Fibroblast of skin of right biceps (primary cell): ENCODE data around the gene TTC3.
"Not testable (repeated sequence)": the region's sequence is repeated elsewhere in the genome, so short reads cannot be mapped to it uniquely, and the experiment has no call there.

ENCODE experiments used
- DNase-seq: peaks from one replicate; pipeline ENCODE4 v3.0.0-alpha.2; 2013

The TTC3 gene

DNA sequence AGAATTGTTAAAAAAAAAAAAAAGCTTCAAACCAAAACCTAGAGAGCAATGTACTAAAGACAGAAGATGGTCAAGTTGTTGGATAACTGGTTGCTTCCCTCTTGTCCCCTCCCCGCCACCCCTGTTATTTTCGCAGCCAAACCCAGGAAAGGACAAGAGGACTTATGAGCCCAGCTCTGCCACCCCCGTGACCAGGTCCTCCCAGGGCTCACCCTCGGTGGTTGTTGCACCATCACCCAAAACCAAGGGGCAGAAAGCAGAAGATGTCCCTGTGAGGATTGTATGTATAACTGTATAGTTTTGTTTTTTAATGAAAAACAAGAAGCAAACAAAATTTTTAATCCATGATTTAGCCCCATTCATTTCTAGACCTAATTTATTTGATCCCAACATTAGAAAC lies 124.7 kb downstream of the TTC3 start:
- no peak for DNase-seq

DNA sequence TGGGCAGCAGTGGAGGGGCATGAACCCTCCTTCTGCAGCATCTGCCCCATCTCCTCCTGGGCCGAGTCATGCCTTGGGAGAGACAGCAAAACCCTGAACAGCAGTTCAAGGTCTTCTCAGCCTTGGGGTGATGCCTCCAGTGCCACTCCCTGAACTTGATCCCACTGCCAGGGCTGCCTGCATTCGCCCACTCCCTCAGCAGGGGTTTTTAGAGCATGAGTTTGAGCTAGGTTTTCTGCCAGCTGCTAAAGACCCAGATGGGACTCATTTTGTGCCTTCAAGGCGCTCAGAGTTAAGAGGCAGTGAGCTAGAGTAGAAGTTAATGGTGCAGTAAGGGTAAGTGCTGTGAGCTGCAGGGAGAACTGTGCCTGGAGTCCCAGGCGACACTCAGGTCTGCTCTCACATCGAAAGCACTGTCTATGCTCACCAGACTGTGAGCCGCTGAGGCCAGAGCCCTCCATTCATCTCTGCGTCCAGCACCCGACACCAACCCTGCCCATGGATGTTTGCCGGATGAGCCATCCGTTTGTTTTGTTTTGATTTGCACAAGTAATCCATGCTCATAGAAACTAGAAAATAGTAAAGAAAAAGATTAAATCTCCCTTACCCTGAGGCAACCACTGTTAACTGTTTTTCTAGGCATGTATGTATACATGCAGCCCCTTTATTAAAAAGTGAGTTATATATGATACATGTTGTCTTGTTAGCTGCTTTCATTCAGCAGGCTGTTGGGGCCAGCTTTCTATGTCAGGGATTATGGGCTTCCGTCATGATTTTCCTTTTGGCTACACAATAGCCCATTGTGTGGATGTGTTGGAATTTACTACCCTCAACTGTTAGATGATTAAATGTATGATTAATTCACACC lies 126.2 kb downstream of the TTC3 start:
- no peak for DNase-seq

DNA sequence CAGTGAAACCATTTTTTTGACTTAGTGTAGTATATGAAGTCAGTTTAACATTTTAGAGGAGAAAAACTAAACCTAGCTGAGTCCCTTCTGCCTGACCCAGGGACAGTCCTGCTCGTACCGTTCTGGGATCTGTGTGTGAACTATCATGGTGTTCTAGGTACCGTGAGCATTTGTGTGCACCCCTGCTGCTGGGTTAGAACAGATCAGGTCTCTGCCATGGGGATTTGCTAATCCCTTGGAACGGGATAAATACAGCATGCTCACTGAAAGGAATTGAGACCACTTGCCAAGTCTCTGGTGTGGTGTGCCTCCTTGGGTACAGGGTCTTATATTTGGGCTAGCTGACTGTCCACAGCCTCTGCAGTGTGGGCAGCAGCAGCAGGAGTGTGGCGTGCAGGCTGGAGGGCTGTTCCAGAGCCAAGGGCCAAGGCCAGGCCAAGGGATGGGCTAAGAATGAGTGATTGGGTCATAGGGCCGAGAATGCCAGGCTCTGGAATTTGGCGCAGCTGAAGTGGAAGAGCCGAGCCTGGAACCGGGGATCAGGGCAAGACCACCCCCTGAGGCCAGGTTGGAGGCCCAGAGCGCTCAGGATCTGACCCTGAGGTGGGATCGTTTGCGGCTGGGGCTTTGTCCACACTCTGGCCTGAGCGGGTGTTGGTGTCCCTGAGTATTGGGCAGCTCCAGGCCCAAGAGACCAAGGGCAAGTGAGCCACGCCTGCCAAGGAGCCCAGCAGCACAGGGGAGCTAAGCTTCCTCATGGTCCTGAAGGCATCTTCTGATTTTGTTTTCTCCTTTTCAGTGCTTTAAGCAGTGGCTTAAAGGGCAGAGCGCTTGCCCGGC lies 127.8 kb downstream of the TTC3 start:
- DNase-seq, result no peak

DNA sequence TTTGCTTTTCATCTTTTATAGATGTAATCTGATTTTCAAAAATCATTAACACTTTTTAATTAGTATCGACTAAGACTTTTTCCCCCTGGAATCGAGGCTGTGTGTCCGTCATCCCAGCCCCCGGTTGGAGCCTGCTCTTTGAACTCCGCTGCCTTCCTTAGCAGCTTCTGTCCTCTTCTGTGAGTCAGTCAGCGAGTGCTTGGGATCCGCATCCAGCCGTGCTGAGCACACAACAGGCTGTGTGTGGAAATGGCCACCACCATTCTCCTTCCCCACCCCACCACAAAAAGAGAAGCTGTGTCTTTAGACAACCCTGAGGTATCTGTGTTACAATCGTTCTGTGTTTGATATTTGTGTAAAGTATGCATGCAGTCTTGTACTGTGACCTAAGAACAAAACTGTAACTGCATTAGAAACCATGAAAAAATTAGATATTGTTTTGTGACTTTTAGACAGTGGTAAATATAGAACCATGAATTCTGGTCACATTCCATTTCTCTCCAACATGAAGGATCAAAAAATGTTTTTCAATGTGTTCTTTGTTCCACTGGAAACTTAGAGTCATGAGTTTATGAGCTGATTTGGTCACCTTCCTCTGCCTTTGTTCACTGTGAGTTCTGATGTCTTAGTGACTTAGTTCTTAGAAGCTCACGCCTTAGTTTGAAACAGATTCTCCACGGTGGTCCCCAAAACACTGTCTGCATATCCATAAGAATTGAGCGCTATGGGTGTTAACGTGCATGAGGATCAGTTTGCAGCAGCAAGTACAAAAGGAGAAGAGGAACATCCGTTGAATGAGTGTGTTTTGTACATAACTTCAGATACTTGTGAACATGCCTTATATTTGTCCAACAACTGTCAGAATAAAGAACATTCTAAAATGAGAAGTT lies 129.4 kb downstream of the TTC3 start:
- DNase-seq, result no peak

DNA sequence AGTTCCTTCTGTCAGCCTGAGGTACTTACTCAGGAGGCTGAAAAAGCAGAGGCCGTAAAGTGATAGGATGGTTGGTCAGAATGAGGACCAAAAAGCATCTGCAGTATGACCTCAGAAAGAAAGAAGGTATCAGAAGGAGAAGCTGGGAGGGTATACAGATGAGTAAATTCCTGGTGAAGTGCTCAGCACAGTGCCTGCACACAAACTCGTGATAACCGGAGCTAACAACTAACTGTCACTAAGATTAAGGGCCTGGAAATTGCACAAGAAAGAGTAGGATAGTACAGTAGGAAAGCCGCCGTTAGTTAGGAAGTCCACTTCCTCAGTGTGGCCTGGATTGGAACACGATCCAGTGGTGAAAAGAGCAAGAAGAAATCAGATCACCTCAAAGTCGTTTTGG lies 131.5 kb downstream of the TTC3 start:
- DNase-seq, result no peak

DNA sequence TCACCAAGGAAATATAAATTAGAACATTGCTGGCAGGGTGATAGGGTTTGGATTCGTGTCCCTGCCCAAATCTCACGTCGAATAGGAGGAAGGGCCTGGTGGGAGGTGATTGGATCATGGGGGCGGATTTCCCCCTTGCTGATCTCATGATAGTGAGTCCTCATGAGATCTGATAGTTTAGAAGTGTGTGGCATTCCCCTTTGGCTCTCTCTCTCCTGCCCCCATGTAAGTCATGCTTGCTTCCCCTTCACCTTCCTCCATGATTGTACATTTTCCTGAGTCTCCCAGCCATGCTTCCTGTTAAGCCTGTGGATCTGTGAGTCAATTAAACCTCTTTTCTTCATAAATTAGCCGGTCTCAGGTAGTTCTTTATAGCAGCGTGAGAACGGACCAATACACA lies 133.4 kb downstream of the TTC3 start:
- DNase-seq, result no peak

DNA sequence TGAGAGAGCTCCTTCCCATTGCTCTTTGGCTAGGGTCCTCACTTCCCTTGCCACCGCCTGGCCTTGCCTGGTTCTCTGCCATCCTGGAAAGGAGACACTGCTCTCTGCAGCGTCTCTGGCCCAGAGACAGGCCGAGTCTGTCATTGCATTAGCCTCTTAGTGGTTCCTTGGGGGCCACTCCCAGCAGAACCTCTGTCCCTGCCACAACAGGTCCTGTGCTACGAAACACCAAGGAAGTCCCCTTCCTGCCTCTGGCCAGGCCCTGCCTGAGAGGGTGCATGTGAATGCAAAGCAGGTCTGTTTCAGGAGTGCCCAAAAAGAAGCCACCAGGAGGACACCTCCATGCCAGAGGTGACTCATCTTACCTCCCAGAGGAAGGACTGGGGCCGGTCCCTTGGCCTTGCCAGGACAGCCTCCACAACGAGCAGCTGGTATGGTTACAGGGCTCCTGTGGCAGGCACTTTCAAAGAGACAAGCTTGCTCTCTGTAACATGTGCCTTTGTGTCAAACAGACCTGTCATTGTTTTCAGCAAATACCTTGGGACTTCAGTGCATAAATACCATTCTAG lies 134.5 kb downstream of the TTC3 start:
- DNase-seq, result peak; percentile 24

DNA sequence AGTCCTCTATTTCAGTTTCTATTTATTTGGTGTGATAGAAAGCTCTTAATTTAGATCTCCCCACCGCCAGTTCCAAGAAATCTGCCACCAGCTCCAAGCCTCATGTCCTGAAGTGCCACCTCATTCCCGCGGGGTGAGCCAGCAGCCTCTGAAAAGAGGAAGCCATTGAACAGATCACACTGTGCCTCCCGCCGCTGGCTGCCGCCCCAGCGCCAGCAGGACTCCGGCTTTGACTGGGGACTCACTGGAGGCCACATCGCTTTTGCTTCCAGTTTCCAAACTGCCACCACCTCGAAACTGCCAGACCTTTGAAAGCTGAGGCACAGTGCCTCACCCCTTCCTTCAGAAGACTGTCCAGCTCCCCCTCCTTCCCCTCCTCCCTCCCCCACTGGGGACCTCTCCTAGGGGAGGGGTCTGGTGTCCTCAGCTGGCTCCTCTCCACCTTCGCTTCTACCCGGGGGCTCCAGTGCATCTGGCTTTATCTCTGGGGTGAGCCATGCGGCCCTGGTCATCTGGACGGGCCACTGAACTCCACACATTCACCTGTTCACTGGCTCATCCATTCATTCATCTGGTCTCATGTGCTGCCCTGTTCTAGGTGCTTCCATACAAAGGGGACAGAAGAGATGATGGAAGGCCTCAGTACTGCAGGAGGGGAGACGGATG lies 135.1 kb downstream of the TTC3 start:
- no peak for DNase-seq

DNA sequence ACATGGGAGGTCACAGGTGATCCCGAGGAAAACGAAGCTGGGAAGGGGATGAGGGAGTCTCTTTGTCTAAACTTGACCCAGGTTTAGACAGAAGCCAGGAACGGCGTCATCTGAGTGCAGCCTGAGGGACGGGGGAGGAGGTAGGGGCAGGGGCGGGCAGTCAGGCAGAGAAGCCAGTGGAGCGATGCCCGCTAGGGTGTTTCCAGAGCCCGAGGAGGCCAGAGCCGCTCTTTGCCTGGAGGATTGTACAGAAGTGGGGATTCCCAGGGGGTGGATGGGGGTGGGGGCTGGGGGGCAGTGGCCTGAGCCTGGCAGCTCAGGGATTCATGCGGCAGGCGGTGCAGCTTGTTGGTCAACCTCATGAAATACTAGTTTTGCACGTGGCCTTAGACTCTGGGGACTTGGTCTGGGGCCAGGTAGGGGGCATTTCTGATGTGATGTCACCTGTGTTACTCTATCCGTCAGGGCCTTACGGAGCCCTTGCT lies 135.7 kb downstream of the TTC3 start:
- DNase-seq, result no peak

DNA sequence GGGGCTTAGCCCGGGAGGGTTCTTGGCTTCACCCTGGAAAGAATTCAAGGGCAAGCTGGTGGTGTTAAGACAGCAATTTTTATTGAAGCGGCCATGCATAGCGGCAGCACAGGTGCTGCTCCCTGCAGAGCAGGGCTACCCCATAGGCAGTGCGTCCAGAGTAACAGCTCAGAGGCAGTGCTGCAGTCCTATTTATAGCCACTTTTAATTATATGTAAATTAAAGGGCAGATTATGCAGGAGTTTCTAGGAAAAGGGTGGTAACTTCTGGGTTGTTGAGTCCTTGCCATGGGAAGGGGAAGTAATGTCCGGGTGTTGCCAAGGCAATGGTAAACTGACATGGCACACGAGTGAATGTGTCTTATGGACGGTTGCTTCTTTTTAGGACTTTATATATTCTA lies 137.1 kb downstream of the TTC3 start:
- DNase-seq, result no peak

DNA sequence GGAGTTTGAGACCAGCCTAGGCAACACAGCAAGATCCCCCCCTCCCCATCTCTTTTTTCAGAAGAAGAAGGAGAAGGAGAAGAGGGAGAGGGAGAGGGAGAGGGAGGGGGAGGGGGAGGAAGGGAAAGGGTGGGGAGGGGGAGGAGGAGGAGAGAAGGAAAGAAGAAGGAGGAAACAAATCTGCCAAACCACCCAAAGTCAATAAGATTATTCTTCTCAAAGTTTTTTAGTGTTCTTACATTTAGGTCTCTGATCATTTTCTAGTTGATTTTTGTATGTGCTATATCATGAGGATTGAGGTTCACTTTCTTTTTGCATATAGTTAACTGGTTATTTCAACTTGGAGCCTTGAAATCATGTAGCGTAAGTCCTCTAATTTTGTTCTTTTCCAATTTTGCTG lies 137.7 kb downstream of the TTC3 start:
- DNase-seq, result no peak

DNA sequence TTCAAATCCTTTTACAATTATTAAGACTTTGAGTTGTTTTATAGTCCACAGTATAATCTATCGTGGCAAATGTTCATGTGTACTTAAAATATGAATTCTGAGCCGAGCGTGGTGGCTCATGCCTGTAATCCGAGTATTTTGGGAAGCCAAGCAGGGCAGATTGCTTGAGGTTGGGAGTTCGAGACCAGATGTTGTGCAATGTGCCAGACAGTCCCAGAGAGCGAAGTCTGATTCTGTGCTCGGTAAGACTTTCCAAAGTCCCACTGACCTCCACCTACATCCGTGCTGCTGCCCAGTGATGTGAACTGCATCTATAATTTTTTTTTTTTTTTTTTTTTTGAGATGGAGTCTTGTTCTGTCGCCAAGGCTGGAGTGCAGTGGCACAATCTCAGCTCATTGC lies 141.9 kb downstream of the TTC3 start:
- no peak for DNase-seq

DNA sequence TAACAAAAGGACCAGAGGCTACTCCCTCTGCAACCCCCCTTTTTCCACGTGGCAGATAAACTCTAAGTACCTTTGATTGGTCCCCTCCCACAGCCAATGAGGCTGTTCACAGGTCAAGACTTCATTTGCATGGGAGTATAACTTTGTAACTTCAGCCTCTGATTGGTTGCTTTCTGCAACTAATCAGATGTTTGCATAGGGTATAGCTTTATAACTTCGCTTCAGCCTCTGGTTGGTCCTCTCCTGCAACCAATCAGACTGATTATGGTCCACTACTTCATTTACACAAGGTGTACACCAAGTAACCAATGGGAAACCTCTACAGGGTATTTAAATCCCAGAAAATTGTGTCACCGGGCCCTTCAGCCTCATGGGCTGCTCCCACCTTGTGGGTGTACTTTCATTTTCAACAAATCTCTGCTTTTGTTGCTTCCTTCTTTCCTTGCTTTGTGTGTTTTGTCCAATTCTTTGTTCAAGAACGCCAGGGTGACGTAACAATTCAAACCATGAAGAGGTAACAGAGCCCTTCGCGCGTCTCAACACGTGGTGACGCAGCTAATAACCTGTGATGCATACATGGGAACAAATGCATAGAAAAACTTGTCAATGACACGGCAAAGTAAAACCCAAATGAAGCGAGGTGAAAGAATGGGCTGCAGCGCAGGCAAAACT lies 146.8 kb downstream of the TTC3 start:
- no peak for DNase-seq

DNA sequence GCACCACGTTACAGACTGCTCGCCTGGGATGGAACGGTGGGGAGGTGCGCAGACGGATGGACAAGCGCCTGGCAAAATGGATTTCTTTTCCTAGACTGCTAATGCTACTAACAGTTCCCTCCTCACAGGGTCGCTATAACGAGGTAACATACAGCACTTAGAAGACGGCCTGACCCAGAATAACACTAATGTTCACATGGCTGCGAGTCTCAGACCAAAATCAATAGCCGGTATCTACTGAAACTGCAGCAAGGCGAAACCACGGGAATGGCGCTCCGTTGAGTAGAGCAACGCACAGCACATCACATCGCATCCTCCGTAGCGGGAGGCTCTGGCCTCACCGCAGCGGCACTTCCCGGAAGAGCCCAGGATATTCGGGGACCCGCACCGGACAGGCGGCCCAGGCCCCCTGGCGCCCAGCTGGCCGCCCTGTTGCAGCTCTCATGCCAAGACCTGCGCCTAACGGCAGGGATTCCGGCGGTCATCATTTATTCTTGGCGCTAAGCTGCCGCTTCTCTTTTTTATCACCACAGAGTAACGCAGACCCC lies 147.5 kb downstream of the TTC3 start:
- peak; percentile 55 for DNase-seq

DNA sequence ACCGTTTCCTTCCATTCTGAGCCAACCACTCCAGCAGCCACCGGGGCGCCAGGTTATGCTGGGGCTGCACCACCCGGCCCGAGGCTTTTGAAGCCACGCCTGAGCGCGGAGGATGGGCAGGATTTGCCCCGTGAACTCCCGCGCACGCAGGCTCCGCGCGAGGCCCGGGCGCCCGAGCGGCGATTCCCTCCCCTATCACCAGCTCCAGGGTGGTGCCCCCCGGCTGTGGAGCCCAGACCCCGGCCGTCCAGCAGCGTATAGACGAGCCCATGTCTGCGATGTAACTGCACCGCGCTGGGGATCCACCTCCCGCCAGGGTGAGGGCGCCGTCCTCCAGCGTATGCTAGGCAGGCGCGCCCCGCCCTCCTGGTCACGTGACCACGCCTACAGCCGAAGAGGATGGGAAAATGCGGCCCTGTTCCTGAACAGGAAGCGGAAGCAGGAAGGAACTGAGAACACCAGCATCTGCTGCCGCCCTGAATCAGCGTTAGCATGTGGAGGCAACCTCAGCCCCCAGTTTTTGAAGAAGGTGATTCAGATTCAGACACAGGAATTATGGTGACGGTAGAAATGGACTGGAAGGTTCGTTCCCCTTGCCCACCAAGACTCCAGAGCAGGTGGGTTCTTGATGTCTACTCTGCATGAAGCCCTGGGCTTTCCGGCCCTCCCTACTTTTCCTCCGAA lies 148.1 kb downstream of the TTC3 start:
- DNase-seq, result peak; percentile 92

DNA sequence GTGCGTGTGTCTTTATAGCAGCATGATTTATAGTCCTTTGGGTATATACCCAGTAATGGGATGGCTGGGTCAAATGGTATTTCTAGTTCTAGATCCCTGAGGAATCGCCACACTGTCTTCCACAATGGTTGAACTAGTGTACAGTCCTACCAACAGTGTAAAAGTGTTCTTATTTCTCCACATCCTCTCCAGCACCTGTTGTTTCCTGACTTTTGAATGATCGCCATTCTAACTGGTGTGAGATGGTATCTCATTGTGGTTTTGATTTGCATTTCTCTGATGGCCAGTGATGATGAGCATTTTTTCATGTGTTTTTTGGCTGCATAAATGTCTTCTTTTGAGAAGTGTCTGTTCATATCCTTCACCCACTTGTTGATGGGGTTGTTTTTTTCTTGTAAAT lies 149.2 kb downstream of the TTC3 start:
- not testable (repeated sequence) for DNase-seq

DNA sequence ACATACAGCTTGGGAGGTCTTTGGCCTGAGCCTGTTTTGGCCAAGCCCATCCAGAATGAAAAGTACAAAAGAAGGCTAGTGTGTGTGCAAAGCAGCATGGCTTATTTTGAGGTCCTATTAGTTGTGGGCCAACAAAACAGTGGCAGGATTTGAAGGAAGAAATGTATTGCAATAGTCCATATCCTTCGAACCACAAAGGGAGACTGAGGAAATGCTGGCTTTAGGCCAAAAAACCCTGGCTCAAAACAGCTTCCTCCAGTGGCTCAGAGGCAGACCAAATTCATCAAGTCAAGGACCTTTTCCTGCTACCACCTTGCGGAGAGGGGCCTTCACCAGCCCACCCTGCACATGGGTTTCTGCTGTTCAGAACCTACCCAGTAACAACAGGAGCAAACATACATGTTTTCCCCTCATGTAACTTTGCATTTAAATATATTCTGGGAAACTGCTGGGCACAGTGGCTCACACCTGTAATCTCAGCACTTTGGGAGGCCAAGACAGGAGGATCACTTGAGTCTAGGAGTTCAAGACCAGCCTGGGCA lies 150.8 kb downstream of the TTC3 start:
- no peak for DNase-seq

DNA sequence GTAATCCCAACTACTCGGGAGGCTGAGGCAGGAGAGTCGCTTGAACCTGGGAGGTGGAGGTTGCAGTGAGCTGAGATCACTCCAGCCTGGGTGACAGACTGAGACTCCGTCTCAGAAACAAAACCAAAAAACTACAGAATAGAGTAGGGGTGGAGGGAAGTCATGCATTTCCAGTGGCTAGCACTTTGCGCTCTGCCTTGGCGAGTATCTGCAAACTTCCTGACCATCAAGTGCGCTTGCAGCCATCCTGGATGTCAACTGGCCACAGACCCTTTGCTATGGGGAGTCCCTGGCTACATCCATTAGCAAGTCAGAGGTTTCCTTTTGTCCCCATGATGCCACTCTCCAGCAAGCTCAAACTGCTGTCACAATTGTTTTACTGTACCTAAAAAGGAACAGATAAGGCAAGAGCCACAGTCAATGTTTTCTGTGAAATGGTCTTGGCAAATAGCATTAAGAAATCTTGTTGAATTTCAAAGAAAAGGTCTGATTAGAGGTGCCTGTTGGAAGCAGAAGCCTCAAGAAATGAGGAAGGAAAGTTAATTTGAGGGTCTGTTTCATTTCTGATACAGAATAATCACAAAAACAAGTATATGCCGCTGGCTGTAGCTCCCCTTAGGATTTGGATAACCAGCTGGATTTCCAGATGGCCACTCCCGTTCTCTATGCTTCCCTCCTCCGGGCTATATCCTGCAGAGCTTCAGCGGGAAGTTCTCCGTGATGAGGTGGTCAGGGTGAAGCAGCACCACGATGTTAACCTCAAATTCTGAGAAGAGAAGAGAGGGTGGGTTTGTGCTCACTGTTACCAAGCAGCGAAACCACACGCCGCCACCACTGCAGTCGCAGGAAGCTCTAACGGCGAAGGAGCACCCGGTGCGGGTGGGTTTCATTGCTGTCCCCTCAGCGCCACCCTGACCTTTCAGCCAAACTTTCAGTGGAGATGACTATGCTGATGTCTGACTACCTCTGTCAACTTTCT lies 152.1 kb downstream of the TTC3 start:
- no peak for DNase-seq
